GM19099 (cell line): ENCODE measurements around the gene PCNP.

Source experiments
- POLR2A ChIP-seq: IDR thresholded peaks from 3 replicates; pipeline ENCODE4 v1.6.1; 2011; ENCODE audit warnings: low read depth; ENCODE audit not compliant: insufficient read length; ENCODE audit errors: extremely low read depth

PCNP gene, protein sequence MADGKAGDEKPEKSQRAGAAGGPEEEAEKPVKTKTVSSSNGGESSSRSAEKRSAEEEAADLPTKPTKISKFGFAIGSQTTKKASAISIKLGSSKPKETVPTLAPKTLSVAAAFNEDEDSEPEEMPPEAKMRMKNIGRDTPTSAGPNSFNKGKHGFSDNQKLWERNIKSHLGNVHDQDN

DNA sequence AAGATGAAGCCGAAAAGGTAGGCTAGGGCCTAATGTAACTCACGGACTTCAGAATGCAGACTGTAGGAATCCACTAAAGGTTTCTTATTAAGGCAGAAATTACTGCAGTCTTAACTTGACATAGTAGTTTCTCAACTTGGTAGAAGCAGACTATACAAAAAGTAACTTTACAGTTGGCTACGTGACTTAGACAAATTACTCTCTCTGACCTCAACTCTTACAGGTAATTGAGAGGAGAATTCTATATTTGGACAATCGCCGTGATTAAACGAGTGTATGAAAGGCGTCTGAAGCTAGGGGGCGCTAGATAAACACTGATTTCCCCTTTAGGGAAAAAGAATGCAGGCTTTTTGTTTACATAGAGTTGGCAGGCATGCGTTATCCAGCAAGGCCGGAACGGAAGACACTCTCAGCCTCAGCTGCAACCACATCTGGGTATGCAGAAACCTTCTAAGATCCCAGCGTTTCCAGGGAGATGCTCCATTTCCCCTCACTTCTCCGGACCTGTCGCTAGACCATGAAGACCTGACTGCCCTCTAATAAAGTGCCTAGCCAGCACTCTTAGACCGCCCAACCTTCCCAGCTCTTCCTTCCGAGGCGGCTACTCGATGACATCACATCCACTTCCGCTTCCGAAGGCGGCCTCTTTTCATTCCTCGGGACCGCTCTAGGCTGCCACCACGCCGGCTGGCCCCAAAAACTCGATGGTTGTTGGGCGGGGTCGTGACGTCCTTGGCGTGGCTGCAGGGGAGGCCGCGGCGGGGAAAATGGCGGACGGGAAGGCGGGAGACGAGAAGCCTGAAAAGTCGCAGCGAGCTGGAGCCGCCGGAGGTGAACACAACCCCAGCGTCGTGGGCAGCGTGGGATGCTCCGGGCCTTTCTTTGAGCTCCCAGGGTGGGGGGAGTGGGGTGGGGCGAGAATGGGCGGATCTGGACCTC lies at the start of gene PCNP:
Gene PCNP (plus strand): TSS at position 732 of the 939 bp plus-strand sequence. CDS start 36 bp downstream, at position 768.
- TF ChIP-seq POLR2A, result peak; percentile 76

DNA sequence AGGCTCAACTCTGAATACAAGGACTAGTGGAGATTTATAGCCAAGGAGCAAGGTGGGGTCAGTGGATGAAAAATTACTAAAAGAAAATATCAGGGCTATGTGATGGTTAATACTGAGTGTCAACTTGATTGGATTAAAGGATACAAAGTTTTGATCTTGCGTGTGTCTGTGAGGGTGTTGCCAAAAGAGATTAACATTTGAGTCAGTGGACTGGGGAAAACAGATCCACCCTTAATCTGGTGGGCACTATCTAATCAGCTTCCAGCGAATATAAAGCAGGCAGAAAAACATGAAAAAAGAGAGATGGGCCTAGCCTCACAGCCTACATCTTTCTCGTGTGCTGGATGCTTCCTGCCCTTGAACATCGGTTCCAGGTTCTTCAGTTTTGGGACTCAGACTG lies 46.5 kb upstream of the PCNP start:
- no peak for TF ChIP-seq POLR2A

DNA sequence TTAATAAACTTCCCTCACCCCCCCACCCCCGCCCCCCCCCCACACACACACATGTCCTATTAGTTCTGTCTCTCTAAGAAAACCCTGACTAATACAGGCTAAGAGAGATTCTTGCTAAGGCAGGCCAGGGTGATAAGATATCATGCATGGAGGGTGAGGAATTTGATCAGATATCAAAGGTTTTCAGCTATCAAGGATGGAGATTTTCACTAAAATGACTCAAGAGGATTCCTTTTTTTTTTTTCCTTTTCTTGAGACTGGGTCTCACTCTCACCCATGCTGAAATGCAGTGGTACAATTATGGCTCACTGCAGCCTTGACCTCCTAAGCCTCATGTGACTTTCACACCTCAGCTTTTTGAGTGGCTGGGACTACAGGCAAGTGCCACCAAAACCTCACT lies 46.1 kb upstream of the PCNP start:
- no peak for TF ChIP-seq POLR2A

DNA sequence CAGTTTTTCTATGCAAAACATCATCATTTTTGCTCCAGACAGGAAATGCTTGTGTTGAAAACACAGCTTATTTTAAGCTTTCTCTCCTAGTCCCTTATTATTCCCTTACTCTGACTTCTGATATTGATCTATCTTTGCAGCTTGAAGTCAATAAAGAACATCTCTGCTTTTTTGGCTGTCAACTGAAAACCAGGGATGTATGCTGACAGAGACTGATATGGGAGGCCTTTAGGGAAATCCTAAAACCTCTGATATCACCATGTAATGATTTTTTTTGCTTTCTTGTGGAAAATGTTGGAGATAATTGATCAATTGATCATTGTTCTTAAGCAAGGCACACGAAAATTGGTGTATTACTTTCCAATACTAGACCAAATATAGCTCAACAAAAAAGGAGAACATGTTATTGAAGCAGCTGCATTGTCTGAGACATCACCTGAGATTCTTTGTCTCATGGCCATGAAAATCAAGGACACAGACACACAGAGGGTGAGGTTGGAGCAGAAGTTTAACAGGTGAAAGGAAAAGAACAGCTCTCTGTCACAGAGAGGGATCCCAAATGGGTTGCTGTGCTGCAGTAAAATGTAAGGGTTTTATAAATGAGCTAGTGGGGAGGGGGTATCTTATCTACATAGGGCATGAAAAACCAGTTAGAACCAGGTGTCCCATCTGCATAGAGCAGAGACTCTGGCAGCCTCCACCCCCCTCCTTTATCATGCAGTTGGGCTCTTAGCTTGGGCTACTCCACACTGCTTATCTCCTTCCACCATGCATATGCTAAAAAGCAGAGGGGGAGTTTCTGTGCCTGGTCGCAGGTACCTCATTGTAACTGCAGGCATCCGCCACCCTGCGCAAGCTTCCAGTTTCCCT lies 43.9 kb upstream of the PCNP start:
- no peak for TF ChIP-seq POLR2A

DNA sequence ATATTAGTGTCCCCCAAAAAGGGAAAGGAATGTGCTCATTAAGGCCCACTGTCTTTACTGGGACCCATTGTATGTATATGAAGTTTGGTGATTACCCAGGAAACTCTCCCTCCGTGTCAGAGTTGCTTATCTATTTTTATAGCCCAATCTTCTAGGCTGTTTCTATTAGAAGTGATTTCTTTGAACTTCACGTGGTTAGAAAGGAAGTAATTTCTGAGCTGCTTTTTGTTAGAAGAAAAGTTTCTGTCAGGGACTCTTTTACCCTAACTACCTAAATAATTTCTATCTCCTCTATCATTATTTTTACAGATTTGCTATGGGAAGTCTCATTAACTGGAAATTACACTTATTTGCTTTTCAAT lies 43.3 kb upstream of the PCNP start:
- TF ChIP-seq POLR2A, result no peak

DNA sequence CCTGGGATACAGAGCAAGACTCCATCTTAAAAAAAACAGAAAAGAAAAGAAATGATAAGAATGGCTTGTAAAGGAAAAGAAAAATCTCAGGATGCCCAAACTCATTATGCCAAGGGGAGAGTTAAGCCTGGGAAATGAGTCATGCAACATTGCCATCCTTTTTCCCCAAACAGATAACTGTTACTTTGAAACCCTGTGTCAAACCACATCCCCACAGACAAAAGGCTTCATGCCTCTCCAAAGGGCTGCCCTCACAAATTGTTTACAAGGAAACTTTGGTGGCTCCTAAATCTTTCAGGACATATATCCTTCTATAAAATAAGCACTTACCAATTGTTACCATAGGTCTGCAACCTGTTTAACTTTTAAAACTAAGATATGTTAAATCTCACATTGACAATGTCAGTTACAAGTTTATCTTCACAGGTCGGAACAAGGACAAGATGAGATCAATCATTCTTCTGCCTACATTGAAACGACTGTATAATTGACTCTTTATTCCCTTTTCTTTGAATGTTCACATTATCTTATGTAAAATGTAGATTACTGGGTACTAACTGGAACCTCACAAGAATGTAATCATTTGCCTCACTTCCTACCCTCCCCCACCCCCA lies 42.4 kb upstream of the PCNP start:
- no peak for TF ChIP-seq POLR2A

DNA sequence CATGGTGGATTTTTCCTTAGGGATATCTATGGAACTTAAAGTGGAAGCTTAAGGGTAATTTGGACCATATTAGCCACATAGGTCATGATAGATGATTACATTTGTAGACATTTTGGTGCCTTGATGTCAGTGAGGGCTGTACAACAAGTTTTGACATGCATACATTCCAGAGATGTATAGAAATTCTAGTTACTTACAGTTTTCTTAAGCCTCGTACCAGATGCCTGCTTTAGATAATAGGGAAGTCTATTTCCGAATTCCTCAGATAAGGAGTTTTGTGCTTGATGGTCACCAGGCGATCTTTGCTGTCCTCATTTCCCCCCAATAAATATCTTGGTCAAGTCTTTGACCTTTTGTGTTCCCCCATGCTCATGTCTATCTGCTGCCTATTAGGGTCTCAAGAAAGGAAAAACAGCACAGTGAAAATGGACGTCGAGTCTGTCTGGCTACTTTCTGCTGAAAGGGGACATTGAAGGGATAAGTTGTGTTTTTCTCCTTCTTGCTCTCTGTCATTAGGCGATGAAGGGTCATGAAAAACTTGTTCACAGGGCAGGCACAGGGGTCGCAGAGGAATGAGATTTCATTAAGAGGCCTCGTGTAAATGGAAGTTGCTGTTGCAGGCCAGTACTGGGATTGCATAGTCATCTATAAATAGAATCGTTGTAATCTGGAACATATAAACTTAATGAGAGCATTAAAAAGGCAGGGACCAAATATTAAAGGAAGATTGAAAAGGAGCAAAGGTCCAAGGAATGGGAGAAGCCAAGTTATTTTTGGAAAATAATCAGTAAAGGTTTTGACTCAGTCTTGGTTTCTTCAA lies 41.0 kb upstream of the PCNP start:
- no peak for TF ChIP-seq POLR2A

DNA sequence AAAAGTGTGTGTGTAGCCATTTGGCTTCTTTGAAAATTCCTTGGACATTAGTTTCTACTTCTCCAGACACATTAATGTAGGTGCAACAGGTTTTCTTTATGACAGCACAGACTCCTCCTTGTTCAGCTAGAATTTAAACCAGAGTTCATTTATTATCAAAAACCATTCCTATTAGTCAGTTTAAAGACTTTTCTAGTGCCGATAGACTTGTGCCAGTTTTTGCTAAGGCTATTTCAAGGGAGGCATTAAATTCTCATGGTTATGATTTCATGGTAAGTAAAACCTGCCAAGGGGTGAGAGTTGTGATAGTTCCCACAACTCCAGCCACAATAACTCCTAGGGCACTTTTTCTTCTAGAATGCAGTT lies 40.4 kb upstream of the PCNP start:
- TF ChIP-seq POLR2A, result no peak

DNA sequence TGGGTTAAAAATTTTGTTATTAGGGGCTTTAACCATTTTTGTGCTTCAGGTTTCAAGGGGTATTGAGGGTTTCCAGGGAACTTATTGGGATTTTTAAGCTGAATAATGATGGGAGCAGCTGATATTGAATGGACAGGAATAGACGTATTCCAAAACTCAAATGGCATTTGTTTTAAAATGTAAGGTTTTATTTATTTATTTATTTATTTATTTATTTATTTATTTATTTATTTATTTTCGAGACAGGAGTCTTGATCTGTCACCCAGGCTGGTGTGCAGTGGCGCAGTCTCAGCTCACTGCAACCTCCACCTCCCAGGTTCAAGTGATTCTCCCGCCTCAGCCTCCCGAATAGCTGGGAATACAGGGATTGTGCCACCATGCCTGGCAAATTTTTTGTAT lies 38.8 kb upstream of the PCNP start:
- TF ChIP-seq POLR2A, result no peak

DNA sequence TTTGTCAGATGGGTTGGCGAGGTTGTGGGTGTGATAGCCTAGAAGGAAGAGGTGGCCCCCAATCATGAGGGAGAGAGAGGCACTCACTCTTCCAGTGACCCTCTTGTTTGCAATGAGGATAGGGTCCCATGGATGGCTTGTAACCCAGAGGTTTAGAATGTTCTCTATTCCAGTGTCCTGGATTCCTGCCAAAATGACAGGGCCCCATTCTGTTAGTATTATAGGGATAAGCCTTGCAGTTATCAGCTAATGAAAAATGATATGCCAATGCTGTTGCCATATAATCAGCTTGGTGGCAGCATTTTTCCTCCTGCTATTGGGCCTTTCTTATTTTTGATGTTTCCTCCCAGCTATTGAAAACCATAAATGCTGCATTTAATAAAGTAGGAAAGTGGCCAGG lies 37.7 kb upstream of the PCNP start:
- no peak for TF ChIP-seq POLR2A

DNA sequence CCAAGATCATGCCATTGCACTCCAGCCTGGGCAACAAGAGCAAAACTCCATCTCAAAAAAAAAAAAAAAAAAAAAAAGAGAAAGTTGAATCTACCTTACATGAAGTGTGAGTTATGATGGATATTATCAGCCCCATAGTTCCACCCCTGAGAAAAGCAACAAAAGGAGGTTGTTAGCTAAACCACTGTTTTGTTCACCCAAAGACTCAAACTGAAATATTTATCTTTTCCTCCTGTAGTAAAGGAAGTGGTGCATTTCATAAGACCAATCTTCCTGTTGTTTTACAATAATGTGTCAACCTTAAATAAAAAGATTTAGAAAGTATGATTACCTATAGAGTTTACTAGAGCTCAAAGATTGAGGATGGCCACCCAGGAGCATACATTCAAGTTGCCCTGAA lies 31.0 kb upstream of the PCNP start:
- TF ChIP-seq POLR2A, result no peak

DNA sequence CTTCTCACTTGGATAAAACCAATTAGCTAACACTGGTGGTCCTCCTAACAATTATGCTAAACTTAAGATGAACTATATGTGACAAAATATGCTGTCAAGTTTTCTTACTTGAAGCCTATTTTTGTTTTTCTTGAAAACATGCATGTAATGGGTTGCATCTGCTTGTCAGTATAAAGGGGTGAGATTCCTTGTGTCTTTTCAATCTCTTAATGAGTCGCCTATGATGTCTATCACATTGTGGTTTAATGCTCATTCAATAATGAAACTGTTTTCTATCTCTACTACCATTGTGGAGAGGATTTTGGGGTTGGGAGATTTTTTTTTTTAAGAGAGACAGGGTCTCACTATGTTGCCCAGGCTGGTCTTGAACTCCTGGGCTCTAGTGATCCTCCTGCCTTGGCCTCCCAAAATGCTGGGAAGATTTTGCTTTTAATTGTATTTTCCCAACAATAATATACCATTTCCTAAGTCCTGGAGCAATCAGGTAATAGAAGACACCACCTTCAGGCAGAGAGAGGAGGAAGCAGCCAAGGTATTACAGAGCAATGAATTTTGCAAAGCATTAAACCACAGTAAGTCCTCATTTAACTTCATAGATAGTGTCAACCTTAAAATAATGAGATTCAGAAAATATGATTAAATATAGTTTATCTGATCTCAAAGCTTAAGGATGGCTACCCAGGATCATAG lies 29.7 kb upstream of the PCNP start:
- no peak for TF ChIP-seq POLR2A

DNA sequence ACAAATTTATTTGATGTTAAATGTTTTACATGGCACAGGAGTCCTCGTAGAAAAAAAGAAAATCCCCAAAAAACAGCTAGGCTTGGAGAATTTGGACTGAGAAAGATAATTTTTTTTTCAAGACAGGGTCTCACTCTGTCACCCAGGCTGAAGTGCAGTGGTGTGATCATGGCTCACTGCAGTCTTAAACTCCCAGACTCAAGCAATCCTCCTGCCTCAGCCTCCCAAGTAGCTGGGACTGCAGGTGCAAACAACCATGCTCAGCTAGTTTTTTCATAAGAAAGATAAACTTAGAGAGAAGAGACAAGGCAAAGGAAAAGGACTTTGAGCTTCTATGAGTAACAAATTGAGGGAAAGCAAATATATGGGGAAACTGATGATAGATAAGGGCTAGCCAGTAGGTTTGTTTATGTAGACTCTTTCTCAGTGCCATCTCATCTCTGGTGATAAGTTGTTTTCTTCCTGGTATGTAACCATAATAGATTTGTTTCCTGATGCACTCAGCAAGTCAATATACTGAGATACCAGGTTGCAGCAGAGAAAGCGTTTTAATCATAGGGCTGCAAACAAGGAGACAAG lies 25.4 kb upstream of the PCNP start:
- TF ChIP-seq POLR2A, result no peak
